Measurements from ENCODE around the gene CDC23.
"Not testable (repeated sequence)": the region's sequence is repeated elsewhere in the genome, so short reads cannot be mapped to it uniquely, and the experiment has no call there.

The CDC23 gene, protein sequence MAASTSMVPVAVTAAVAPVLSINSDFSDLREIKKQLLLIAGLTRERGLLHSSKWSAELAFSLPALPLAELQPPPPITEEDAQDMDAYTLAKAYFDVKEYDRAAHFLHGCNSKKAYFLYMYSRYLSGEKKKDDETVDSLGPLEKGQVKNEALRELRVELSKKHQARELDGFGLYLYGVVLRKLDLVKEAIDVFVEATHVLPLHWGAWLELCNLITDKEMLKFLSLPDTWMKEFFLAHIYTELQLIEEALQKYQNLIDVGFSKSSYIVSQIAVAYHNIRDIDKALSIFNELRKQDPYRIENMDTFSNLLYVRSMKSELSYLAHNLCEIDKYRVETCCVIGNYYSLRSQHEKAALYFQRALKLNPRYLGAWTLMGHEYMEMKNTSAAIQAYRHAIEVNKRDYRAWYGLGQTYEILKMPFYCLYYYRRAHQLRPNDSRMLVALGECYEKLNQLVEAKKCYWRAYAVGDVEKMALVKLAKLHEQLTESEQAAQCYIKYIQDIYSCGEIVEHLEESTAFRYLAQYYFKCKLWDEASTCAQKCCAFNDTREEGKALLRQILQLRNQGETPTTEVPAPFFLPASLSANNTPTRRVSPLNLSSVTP

DNA sequence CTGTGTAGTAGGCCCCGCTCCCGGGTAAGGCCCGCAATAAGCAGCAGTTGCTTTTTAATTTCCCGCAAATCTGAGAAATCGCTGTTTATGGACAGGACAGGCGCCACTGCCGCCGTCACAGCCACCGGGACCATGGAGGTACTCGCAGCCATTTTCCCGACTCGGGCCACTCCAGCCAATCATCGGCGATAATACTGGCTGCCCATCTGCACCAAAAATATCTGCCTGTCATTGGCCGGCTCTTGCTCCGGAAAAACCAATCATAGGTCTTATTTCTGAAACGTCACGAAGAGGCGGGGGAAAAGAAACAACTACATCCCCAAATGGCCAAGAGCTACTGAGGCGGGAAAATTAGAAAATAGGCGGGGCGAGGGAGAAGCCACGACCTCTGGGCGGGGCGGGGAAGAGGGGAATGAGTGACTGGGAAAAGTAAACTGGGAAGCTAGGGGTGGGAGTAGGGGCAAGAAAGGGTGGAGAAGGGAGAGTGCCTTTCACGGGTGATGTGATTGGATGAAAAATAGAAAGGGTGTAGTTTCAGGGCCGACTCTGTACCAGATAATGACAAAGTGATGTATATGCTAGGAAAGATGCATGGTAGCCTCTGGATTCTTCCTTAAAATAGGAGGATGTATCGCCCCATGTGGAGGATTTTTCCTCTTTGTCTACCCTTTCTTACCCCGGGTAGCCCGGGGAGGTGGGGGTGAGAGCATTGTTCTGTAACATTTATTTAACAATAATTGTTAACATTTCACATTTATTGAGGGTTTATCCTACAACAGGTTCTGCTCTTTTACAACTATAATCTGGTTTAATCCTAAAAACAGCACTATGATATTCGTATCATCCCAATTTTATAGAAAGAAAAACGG, at the start of gene CDC23:
Gene CDC23, minus strand, starts transcription at position 163 of the 869 bp plus-strand sequence. Its CDS starts 11 bp downstream, at position 152.
- DNase-seq (ENCODE audit: low spot score): peak; percentile 97

DNA sequence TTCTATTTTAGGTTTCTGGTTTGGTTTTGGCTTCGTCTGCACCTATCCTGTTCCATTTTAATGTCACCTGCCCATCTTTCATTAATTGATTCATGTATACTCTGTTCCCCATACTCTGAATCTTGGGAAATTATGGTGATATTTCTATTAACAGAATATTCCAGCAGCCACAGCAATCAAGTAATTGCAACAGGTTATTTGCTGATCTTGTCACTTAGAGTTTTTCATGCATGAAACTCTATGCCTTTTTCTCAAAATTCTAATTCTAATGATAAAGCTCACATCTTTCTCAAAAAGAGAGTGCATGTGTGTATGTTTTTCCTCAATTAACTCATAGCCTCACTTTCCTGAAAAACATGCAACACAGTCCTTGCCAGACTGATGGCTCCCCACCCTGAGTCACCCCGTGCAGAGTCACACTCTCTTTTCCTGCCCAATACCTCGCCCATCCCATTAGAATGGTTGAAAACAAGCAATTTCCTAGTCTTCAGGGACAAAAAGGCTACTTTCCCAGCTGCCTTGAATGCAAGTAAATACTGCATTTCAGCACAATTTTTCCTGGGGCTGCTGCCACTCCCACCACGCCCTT, 45.7 kb upstream of the CDC23 start:
- DNase-seq (ENCODE audit: low spot score): peak; percentile 34

DNA sequence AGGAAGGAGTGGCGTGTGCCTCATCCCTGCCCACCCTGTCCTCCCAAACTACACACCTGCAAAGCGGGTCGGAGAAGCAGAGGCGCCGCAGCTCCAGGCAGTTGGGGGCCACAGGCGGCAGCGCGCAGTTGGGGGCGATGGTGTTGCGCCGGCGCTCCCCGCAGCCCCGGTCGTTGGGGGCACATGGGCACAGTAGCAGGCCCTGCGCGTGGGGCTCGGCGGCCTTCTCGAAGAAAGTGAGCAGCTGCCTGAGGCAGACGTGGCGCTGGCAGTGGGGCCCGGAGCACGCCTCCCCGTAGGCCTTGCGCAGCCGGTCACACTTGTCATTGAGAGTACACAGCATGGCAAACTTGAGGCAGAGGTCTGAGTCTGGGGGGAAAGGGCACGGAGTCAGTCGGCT, 44.5 kb upstream of the CDC23 start:
- DNase-seq (ENCODE audit: low spot score): no peak

DNA sequence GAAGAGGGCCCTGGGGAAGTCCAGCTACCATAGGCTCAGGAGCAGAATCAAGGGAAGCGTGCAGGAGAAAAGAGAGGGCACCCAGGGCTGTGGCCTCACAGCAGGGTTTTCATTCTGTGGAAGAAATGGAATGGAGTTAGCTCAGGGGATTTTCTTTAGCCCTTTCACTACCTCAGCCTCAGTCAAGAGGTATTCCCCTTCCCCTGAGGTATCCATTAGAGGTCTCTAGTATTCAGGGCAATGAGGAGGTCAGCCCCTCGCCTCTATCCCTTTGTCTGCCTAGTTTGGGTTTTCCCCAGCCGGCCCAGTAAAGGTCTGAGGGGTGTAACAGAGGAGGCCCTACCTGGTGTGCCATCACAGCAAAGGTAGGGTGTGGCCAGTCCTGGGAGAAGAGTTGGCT, 39.8 kb upstream of the CDC23 start:
- DNase-seq (ENCODE audit: low spot score): no peak

DNA sequence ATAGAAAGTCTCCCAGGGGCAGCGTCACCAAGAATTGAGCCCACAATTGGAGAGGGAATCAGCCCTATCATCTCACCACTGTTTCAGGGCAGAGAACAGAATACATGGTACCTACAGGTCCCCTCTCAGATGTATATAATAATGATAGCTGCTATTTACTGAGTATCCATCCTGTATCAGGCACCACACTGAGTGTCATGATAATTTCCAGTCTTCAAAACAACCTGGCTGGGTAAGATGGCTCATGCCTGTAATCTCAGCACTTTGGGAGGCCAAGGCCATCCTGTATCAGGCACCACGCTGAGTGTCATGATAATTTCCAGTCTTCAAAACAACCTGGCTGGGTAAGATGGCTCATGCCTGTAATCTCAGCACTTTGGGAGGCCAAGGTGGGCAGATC, 34.7 kb upstream of the CDC23 start:
- not testable (repeated sequence) for DNase-seq (ENCODE audit: low spot score)

DNA sequence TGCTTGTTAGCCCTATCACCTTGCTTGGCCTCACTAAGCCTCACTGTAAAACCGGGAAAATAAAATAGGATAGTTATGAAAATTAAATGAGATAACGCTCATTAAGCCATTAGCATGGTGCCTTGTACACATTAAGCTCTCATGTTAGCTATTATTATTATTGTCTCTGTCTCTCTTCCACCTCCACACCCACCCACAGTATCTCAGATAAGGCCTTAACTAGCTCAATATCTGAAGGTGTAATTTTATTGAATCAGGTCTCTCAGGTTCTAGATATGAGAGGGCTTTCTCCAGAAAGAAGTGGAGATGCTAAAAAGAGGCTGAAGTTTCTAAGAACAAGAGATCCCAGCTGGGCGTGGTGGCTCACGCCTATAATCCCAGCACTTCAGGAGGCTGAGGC, 33.7 kb upstream of the CDC23 start:
- DNase-seq (ENCODE audit: low spot score): no peak

DNA sequence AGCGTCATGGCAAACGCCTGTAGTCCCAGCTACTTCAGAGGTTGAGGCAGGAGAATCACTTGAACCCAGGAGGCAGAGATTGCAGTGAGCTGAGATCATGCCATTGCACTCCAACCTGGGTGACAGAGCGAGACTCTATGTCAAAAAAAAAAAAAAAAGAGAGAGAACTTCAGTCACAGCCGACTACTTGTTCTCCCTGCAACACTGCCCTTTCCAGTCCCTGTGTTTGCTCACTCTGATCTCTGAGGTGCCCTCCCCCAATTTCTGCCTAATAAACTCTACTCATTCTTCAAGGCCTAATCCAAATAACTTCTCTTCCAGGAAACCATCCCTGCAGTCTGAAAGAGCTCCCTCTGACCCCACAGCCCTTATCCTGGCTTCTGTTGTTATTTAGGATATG, 33.2 kb upstream of the CDC23 start:
- DNase-seq (ENCODE audit: low spot score): no peak

DNA sequence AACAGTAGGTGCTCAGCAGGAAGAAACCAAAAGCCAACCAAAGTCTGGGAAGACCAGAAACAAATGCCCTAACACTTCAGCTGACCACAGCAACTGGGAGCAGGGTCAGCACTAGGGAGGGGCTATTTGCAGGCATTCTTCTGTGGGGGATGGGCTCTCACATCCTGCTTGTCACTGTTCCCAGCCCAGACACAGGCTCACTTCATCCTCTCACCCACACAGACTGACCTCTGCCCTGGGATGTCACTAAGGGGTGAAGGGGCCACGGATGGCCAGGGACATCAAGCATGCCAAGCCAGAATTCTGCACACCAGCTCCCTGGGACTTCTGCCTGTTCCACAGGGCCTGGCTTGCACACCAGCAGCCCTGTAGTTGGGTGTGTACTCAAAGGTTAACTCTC, 32.6 kb upstream of the CDC23 start:
- DNase-seq (ENCODE audit: low spot score): no peak

DNA sequence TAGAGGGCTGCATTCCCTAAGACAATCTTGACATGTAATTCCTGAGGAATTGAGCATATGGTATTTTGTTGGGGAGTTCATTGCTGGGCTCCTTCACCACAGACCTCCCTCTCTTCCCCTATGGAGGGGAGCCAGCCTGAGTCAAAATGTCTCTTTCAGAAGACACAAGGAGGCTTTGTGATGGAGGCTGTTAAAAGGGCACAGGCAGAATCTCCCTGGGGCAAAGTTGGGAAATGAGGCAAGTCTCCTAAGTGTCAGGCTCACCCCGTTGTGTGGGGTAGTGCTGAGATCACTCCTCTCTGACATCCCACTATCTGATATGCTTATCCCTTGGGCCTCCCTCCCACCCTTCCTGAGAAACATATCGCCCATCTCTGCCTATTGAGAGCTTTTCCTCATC, 30.7 kb upstream of the CDC23 start:
- DNase-seq (ENCODE audit: low spot score): no peak

DNA sequence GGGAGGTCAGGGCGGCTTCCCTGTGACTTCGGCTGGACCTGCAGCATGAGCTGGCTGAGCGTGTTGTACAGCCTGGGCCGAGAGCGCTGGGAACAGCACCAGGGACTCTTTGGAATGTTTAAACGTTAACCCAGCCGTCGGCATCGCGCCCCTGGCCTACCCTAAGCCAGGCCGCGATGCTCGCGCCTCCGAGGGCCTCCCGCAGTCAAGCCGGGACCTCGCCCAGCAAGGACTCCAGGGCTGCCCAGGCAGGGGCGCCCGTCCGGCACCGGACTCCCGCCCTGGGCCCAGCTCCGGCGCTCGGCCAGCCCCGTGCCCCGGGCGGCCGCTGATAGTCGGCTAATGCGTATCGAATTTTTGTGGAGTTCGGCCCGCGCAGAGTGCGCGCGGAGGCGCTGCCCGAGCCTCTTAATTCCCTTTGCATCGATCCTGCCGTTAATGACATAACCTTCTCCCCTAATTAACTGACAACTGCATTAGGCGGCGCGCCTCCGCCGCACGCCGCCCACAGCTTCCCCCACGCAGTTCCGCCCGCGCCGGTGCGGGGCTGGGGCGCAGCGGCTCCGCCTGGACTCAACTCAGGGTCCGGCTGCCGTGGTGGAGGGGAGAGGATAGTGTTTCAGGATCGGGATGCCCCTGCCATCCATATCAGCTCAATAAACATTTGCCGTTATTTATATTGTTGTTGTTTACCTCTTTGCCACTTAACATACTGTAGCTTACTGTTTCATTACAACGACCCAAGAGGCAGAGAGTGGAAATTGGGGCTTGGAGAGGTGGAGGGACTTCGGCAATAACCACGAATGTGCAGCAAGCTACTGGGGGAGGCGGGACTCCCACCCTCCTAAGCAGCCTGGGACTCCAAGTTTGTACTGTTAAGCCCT, 28.8 kb upstream of the CDC23 start:
- DNase-seq (ENCODE audit: low spot score): peak; percentile 61

DNA sequence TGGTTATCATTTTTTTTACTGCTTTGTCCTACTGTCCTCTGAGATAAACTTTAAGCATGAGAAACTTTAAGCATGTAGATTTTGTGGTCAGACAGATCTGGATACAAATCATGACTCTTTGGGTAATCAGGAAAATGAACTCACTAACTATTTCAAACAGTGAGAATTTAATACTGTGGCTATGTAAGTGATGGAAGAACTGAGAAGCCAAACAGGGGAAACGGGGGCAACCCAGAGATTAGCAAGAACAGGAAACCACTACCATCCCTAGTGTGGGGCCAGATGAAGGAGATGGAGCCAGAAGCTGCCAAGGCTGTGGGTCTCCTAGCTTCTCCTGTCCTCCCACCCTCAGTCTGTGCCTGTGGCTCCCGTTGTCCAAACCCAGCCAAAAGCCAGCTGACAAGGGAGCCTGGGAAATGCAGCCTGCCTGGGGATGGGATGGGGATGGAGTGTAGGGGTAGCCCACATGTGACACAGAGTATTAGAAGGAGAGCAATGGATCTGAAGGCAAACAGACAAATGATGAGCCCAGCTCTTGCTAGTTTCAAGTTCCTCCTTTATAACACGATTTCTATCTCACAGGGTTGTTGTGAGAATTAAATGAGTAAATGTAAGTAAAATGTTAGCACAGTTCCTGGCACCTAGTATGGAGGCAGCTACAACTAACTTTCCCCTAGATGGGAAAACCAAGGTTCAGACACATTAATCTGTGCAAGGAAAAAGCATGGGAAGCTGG, 27.7 kb upstream of the CDC23 start:
- no peak for DNase-seq (ENCODE audit: low spot score)

DNA sequence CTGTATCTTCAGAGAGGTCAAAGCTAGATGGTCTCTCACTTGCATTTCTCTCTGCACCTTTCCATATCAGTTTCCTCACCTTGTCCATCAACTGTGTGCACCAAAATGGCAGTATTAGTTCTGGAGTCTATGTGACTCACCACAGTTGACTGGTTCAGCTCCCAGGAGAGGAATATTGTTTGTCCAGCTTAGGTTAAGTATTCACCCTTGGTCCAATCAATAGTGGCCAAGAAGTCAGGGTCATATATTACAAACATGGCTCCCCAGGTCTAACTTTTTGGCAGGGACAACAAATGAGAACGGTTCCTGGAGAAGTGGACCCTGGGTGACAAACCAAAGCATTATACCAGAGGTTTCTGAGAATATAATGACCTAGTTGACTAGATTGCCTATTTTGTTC, 24.9 kb upstream of the CDC23 start:
- no peak for DNase-seq (ENCODE audit: low spot score)

DNA sequence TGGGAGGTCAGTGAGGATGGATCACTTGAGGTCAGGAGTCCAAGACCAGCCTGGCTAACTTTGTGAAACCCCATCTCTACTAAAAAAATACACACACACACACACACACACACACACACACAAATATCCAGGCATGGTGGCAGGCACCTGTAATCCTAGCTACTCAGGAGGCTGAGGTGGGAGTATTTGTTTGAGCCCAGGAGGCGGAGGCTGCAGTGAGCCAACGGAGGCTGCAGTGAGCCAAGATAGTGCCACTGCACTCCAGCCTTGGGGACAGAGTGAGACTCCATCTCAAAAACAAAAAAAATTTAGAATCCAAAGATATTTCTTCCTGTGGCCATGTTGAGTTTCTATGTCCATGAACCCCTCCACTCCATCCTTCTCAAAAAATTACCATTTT, 21.5 kb upstream of the CDC23 start:
- DNase-seq (ENCODE audit: low spot score): no peak

DNA sequence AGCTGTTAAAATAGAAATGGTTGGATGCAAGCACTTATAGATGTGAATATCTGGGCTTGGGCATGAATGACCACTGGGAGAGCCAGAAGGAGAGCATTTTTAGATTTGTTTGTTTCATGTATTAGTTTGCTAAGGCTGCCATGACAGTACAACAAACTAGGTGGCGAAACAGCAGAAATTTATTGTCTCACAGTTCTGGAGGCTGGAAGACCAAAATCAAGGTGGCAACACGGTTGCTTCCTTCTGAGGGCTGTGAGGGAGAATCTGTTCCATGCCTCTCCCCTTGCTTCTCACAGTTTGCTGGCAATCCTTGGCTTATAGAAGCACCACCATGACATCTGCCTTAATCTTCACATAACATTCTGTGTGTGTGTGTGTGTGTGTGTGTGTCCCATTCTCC, 20.2 kb upstream of the CDC23 start:
- no peak for DNase-seq (ENCODE audit: low spot score)

DNA sequence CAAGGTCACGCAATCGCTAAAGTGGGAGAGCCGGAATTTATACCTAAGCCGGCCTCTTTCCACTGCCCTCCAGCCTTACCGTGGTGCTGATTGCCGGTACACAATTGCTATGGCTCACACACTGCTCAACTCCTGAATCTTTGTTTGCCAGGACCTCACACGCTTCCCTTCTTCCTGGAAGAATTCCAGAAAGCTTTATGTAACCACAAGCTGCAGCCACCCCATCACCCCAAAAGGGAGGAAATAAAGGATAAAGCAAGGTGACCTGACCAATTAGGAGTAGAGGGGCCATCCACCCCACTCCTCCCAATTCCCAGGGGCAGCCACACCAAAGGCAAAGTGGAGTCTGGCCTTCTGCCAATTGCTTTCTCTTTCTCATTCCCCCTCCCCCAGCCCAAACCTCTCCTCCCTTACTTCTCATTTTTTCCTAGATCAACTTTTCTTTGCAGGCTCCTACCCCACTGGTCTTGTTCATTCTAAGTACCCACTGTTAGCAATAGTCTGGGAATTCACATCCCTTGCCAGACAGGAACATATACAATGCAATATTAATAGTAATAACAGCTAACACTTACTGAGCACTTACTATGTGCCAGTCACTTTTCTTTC, 18.0 kb upstream of the CDC23 start:
- DNase-seq (ENCODE audit: low spot score): no peak

DNA sequence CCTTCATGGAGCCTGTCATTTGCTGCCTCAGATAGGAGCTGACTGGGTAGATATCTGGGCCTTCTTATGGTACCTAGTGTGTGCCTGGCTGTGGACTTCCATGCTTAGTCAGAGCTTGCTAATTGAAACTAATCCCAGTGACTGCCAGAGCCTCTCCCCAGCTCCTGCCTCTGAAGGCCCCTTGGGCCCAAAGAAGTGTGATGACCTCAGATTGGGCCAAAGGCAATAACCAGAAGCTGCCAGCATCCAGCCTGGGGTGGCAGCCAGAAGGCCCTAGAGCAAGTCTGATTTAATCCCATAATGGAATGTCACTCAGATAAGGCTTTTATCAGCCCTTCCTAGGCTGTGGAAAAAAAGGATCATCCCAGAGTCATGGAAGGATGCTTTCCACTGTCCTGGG, 17.1 kb upstream of the CDC23 start:
- peak; percentile 33 for DNase-seq (ENCODE audit: low spot score)

DNA sequence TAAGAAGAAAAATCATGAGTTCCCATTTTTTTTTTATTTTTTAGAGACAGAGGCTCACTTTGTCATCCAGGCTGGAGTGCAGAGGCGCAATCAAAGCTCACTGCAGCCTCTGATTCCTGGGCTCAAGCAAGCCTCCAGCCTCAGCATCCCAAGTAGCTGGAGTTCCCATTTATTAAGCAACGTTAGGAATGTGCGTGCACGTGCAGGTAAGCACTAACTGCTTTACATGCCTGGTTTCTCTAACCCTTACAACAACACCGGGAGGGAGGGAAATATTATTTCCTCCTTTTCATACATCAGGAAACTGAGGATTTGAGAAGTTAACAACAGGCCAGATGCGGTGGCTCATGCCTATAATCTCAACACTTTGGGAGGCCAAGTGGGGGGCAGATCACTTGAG, 16.3 kb upstream of the CDC23 start:
- no peak for DNase-seq (ENCODE audit: low spot score)

DNA sequence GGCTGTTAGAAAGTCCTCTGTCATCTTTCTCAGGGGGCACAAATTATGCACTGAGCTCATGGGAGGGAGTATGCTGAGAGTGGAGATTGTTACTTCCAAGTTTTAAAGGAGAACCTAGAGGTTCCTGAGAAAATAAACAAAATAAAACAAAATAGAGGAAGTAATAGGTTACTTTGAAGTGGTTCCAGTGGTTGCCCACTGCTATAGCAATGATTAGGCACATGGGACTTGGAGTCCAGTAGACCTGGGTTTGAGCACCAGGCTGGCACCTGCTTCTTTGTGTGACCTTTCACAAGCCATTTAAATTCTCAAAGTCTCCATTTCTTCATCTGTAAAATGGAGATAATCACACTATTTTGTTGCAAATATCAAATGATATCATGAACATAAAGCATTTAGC, 13.8 kb upstream of the CDC23 start:
- DNase-seq (ENCODE audit: low spot score): no peak

DNA sequence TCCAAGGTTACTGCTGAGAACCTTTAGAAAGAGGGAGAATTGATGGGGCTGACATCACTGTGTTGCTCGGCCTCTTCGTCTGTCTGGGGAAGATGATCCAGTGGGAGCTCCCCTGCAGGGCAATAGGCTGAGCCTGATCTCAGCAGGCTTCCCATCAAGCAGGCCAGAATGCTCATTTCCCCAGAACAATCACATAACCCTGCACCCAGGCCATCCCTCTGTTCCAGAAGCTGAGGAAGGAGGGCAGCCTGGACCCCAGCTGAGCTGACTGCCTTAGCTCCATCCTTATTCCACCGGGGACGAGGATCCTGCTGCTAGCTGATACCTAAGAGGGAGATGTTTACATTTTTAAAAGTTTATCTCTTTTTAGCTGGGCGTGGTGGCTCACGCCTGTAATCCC, 11.6 kb upstream of the CDC23 start:
- no peak for DNase-seq (ENCODE audit: low spot score)

DNA sequence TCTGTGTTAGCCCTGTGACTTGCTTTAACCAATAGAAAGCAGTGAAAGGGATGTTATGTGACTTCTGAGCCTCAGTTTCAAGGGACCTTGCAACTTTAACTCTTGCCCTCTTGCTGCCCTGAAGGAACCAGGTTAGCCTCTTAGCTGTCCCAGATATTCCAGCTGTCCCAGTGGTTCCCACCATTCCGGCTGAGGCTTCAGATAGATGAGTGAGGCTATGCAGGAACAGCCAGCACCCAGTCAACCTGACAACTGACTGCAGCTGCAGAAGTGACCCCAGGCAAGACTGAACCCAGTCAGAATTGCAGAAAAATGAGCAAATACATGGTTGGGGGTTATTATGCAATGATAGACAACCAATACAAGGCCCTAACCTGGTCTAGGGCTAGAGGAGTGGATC, 10.4 kb upstream of the CDC23 start:
- DNase-seq (ENCODE audit: low spot score): no peak
